RPMI8226 (cell line): ENCODE measurements around the gene CERK.
"Not testable (repeated sequence)": the region's sequence is repeated elsewhere in the genome, so short reads cannot be mapped to it uniquely, and the experiment has no call there.

ENCODE experiments used
- DNase-seq: peaks from one replicate; pipeline ENCODE4 v3.0.0-alpha.2; 2015

The CERK gene

DNA sequence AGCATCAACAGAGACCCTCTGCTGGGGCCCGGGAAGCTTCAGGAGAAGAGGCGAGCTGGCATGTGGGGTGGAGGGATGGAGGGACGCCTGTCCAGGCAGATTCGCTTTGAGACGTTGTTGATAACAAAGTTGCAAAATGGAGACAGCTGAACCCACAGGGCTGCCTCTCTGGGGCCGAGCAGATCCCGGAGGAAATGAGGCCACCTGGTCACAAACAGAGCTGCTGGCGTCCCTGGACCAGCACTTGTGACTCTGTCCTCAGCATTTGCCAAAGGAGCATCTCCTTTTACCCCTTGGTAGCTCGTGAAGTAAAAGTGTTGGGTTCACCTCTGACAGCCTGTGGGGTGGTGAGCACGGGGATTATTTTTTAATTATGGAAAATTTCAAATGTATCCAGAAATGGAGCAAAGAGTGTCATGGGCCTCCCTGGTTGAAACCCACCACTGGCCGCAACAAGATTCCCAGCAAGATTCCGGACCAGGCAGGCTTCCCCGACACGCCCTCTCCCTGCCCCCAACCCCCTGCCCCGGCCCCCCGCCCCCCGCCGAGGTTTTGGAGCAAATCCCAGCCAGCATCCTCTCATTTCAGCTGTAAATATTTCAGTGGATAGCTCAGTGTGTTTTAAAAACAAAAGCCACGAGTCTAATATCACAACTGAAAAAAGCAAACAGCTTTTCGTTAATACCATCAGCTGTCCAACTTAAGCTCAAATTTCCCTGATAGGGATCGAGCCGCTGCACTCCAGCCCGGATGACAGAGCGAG, 97.6 kb downstream of the CERK start:
- no peak for DNase-seq

DNA sequence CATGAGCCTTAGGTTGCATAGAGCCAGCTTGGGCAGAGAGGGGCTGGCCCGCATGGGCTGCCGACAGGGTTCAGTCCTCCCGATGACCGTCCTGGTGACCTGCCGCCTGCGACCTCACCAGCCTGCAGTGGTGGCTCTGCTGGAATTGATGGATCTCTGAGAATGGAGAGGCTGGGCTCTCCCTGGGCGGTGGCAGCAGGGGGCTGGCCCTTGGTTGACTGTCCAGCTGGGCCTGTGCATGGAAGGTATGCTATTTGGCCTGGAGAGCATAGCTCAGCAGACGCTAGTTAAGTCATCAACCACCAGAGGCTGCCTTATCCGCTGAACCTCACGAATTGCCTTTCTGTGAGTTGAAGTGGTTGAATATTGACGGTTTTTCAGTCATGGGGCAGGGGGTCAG, 98.2 kb downstream of the CERK start:
- DNase-seq, result no peak

DNA sequence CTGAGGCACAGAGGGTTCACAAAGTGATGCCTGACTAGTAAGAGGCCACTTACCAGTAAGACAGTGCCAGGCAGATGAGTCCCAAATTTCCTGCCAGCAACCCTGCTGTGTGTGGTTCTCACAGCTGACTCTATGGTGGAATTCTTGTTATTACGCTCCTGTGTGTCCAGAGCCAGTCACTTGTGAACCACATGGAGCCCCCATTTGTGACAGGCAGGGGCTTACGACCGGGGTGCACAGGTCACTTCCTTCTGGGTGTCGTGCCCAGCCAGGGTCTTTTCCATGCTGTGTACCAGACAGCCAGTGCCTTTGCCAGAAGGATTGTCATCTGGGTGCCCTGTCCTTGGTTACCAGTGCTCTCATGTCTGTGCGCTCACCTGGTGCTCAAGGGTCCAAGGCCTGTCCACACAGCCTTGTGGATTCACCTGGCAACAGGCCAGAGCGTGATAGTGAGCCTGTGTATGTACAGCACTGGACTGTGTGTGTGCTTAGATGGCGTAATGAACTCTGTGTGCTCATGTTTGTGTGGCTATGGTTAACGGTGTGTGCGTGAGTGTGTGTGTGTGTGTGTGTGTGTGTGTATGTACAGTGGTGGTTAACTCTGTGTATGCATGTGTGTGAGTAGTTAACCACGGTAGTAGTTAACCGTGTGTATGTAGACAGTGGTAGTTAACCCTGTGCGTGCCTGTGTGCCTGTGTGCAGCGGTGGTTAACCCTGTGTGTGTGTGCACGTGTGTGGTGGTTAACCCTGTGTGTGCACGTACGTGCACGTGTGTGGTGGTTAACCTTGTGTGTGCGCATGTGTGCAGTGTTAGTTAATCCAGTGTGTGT, 99.2 kb downstream of the CERK start:
- no peak for DNase-seq

DNA sequence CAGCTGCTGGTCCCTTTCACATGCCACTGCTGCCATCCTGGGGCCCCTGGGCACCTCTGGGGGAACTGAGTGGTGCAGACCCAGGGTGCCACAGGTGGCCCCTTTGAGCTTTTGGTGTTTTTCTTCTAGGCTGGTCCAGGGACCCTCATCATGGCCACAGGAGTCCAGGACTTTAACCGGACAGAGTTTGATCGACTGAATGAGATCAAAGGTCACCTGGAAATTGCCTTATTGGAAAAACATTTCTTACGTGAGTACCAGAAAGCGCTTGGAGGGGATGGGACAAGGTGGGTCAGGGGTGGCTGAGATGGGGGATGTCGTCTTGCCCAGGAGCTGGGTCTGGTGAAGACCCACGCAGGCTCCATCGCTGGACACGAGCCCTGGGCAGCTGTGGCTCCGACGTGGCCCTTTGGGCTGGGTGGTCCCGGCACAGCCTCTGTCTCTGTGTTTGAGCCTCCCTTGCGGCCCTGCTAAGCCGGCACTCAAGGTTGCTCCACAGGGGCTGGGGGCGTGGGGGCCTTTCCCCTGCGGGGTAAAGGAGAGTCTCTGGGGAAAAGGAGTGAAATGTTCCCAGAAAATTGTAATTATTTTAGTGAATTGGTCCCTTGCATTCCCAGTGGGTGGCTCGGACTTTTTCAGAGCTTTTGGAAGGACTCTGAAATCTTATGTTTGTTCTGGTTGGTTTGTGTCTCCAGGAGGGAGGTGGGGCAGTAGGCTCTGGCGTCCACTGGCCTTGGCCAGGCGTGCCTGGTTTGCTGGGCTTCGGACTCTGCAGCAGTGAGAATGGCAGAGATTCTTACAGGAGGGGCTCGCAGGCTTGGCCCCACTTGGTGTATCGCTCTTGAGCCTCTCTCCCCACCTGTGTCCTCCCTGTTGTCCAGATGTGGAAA, 100.1 kb downstream of the CERK start:
- DNase-seq, result no peak

DNA sequence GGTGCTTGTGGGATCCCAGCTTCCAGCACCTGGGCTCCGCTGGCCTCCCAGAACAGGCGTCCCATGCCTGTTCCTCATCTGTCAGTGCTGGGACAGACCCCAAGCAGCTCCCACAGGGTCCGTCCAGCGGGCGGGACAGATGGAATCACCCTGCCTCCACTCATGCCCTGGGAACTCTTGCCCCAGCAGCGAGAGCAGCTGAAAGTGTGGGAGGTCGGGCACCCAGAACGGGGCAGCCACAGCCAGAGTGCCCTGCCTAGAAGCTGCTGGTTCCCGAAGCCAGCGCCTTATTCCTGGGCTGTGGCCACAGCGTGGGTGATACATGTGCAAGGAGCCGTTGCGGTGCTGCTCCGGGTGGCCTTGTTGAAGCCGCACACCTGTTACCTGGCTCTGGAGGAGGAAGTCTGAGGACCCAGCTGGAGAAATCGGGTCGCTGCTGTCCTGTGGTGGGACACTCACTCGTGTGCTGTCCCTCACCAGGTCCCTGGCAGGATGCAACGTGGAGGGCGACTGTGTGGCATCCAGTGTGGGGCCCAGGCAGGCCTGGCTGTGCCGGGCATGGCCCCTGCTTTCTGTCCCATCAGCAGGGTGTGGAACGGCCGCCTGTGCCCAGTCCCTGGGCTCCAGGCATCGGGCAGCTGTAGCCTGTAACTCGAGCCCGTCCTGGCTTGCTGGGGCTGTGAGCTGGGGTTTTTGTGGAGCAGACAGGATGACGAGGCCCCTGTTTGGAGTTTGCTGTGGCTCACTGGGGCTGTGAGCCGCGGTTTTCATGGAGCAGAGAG, 101.6 kb downstream of the CERK start:
- DNase-seq, result no peak

DNA sequence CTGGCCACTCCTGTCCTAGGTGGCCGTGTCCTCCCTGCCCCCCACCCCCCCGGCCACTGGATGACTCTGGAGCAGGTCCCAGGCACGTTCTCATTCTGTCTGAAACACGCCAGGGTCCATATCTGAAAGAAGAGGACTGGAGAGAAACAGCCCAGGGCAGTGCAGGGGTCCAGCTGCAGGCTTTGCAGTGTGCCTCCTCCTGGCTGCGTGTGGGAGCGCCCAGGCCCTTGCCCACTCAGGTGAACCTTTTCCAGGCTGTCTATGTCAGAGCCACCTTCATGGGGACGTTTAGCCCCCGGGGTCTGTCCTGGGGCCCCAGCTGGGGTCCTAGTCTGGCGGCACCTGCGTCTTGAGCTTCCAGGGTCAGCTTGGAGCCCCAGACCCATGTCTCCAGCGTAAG, 102.3 kb downstream of the CERK start:
- DNase-seq, result no peak

DNA sequence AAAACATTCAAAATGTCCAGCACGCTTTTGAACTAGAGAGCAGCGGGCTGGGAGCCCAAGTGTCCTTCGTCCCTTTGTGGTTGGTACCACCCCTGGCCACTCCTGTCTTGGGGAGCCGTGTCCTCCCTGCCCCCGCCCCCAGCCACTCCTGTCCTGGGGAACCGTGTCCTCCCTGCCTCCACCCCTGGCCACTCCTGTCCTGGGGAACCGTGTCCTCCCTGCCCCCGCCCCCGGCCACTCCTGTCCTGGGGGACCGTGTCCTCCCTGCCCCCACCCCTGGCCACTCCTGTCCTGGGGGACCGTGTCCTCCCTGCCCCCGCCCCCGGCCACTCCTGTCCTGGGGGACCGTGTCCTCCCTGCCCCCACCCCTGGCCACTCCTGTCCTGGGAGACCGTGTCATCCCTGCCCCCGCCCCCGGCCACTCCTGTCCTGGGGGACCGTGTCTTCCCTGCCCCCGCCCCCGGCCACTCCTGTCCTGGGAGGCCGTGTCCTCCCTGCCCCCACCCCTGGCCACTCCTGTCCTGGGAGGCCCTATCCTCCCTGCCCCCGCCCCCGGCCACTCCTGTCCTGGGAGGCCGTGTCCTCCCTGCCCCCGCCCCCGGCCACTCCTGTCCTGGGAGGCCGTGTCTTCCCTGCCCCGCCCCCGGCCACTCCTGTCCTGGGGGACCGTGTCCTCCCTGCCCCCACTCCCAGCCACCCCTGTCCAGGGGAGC, 102.9 kb downstream of the CERK start:
- DNase-seq, result not testable (repeated sequence)
